IMR-90 (cell line): ENCODE data around the gene MATN3. TPM values are rescaled to one million over a fixed set of nuclear protein-coding genes. Genes with fewer than 3 reads are reported as not detected.

Experiments used
- ATAC-seq: fragments of 200-7000 bp; cut with Tn5 transposase; 2 replicates; pipeline ENCODE4 v1.9.1; 2020; ENCODE audit warnings: low read depth, mild to moderate bottlenecking, moderate library complexity
- BruUV-seq: library from RNA; stranded (reverse); fragments of 400-500 nt; replicated peaks from 2 replicates; lab custom pipeline; 2021; lab: Mats Ljungman, UMichigan
- CTCF ChIA-PET: fragments of 300-600 bp; formaldehyde crosslinking; extraction: SDS; loops from one replicate; lab custom pipeline; 2021; ENCODE audit warnings: antibody characterized with exemption; lab: Yijun Ruan, JAX
- POLR2A ChIA-PET: fragments of 300-600 bp; sonication (Branson Sonifier 250); formaldehyde crosslinking; loops from one replicate; lab custom pipeline; 2022; ENCODE audit warnings: antibody characterized with exemption; ENCODE audit not compliant: unreplicated experiment; lab: Charles Lee
- DNase-seq: peaks from one replicate; pipeline ENCODE4 v3.0.0; 2013
- H2AFZ ChIP-seq: replicated peaks from 2 replicates; pipeline ENCODE3; 2013; ENCODE audit warnings: low read length, mild to moderate bottlenecking; ENCODE audit not compliant: poor library complexity
- H2AK5ac ChIP-seq: 2 replicates; pipeline ENCODE4 v1.6.1; 2013; ENCODE audit warnings: low read depth, low read length, inconsistent platforms
- H2AK9ac ChIP-seq: replicated peaks from 2 replicates; pipeline ENCODE3; 2013; ENCODE audit warnings: mild to moderate bottlenecking, low read depth, low read length, moderate library complexity; ENCODE audit not compliant: poor library complexity
- H2BK120ac ChIP-seq: 2 replicates; pipeline ENCODE4 v1.6.1; 2013; ENCODE audit warnings: low read depth, low read length, inconsistent platforms
- H2BK15ac ChIP-seq: 3 replicates; pipeline ENCODE4 v1.6.1; 2013; ENCODE audit warnings: low read depth, low read length, inconsistent platforms
- H2BK20ac ChIP-seq: 2 replicates; pipeline ENCODE4 v1.6.1; 2013; ENCODE audit warnings: low read depth, mild to moderate bottlenecking, inconsistent platforms, low read length, moderate library complexity
- H2BK5ac ChIP-seq: 2 replicates; pipeline ENCODE4 v1.6.1; 2013; ENCODE audit warnings: mild to moderate bottlenecking, low read depth, low read length, inconsistent platforms; ENCODE audit not compliant: poor library complexity, severe bottlenecking
- H3K14ac ChIP-seq: replicated peaks from 2 replicates; pipeline ENCODE4 v1.6.1; 2013; ENCODE audit warnings: low read depth, low read length, inconsistent platforms
- H3K18ac ChIP-seq: 2 replicates; pipeline ENCODE4 v1.6.1; 2013; ENCODE audit warnings: low read depth, low read length, control low read depth
- H3K23ac ChIP-seq: 2 replicates; pipeline ENCODE4 v1.6.1; 2013; ENCODE audit warnings: low read depth, low read length, inconsistent platforms
- H3K27ac ChIP-seq: 2 replicates; pipeline ENCODE4 v1.5.1; 2013; ENCODE audit warnings: mild to moderate bottlenecking, control low read depth, low read length; ENCODE audit not compliant: insufficient read depth
- H3K27me3 ChIP-seq: 2 replicates; pipeline ENCODE4 v1.6.1; 2013; ENCODE audit warnings: low read length; ENCODE audit not compliant: control insufficient read depth, insufficient read depth
- H3K36me3 ChIP-seq: 2 replicates; pipeline ENCODE4 v1.6.1; 2013; ENCODE audit warnings: low read length, mixed read lengths; ENCODE audit not compliant: control insufficient read depth, insufficient read depth
- H3K4ac ChIP-seq: 2 replicates; pipeline ENCODE4 v1.6.1; 2013; ENCODE audit warnings: low read depth, low read length, inconsistent platforms
- H3K4me1 ChIP-seq: 2 replicates; pipeline ENCODE4 v1.6.1; 2013; ENCODE audit warnings: low read length, mixed read lengths; ENCODE audit not compliant: control insufficient read depth, insufficient read depth
- H3K4me2 ChIP-seq: 2 replicates; pipeline ENCODE4 v1.6.1; 2013; ENCODE audit warnings: low read depth, mild to moderate bottlenecking, control low read depth, low read length, moderate library complexity
- H3K4me3 ChIP-seq: 2 replicates; pipeline ENCODE4 v1.5.1; 2013; ENCODE audit warnings: low read depth, mild to moderate bottlenecking, control low read depth, low read length, moderate library complexity; ENCODE audit not compliant: insufficient read depth
- H3K56ac ChIP-seq: 2 replicates; pipeline ENCODE4 v1.6.1; 2013; ENCODE audit warnings: low read length, inconsistent platforms; ENCODE audit not compliant: insufficient read depth; ENCODE audit errors: extremely low read depth
- H3K79me1 ChIP-seq, 2 experiments: 2 replicates each; pipeline ENCODE4 v1.6.1; 2013; ENCODE audit warnings: low read length in 2 of 2, inconsistent platforms in 1 of 2, low read depth in 1 of 2
- H3K9ac ChIP-seq: 2 replicates; pipeline ENCODE4 v1.6.1; 2013; ENCODE audit warnings: low read depth, low read length, control low read depth
- H3K9me1 ChIP-seq: 2 replicates; pipeline ENCODE4 v1.6.1; 2013; ENCODE audit warnings: low read length, inconsistent platforms; ENCODE audit not compliant: insufficient read depth
- H3K9me3 ChIP-seq: 2 replicates; pipeline ENCODE4 v1.6.1; 2013; ENCODE audit warnings: low read length; ENCODE audit not compliant: control insufficient read depth, insufficient read depth
- H4K20me1 ChIP-seq: 2 replicates; pipeline ENCODE4 v1.6.1; 2013; ENCODE audit warnings: low read length, inconsistent platforms; ENCODE audit not compliant: insufficient read depth
- H4K5ac ChIP-seq: 2 replicates; pipeline ENCODE4 v1.6.1; 2013; ENCODE audit warnings: mild to moderate bottlenecking, low read depth, low read length, control low read depth
- H4K8ac ChIP-seq, 2 experiments: 2 replicates each; pipeline ENCODE4 v1.6.1; 2013; ENCODE audit warnings: low read depth in 2 of 2, low read length in 2 of 2, control low read depth in 1 of 2, inconsistent platforms in 1 of 2
- H4K91ac ChIP-seq: 2 replicates; pipeline ENCODE4 v1.6.1; 2013; ENCODE audit warnings: low read depth, low read length, inconsistent platforms; ENCODE audit not compliant: insufficient read depth
- MAZ ChIP-seq: IDR thresholded peaks from 2 replicates; pipeline ENCODE4 v1.6.1; 2012; ENCODE audit warnings: low read depth, mild to moderate bottlenecking, low read length, improper control_type of control experiment, moderate library complexity, borderline replicate concordance
- MXI1 ChIP-seq: IDR thresholded peaks from 2 replicates; pipeline ENCODE4 v1.6.1; 2012; ENCODE audit warnings: low read depth, mild to moderate bottlenecking, low read length, moderate library complexity, borderline replicate concordance
- WGBS, 2 experiments: methylation state at CpG; one replicate each; pipeline versions ENCODE4 v1.1.5 to v1.1.7; 2013; ENCODE audit warnings: missing lambda C conversion rate in 2 of 2; ENCODE audit not compliant: insufficient read length in 1 of 2; ENCODE audit errors: extremely low coverage in 2 of 2; 5-methylcytosine and 5-hydroxymethylcytosine counted together
- dilution Hi-C: fragments of 300-500 bp; cut with HindIII; formaldehyde crosslinking; loops from one replicate; pipeline ENCODE4 v1.14.3; 2018; ENCODE audit warnings: low sequenced_read_pairs; ENCODE audit not compliant: unreplicated experiment
- in situ Hi-C: fragments of 300-500 bp; cut with MboI; formaldehyde crosslinking; loops from 3 replicates; pipeline ENCODE4 v1.14.3; 2019; ENCODE audit warnings: low sequenced_read_pairs, inconsistent platforms, mixed read lengths
- intact Hi-C: fragments of 100-400 bp; cut with micrococcal nuclease; formaldehyde crosslinking; loops from 2 replicates; pipeline ENCODE4 v1.10.0; 2022
- polyA plus RNA-seq, 3 experiments: library from polyadenylated mRNA; depleted of rRNA; stranded (reverse); fragments of >200 nt; gene quantifications; 2 replicates each; pipeline ENCODE4 v1.2.3, GENCODE V29; 2012; ENCODE audit warnings: low replicate concordance in 1 of 3
- total RNA-seq: library from RNA; depleted of rRNA; stranded (reverse); fragments of >200 nt; gene quantifications from 2 replicates; pipeline ENCODE4 v1.2.3, GENCODE V29; 2012

Gene MATN3
- total and polyA plus RNA-seq, 2 of the 4 experiments (the other 2 are of a cell fraction): 0.90 to 3.0 TPM

DNA sequence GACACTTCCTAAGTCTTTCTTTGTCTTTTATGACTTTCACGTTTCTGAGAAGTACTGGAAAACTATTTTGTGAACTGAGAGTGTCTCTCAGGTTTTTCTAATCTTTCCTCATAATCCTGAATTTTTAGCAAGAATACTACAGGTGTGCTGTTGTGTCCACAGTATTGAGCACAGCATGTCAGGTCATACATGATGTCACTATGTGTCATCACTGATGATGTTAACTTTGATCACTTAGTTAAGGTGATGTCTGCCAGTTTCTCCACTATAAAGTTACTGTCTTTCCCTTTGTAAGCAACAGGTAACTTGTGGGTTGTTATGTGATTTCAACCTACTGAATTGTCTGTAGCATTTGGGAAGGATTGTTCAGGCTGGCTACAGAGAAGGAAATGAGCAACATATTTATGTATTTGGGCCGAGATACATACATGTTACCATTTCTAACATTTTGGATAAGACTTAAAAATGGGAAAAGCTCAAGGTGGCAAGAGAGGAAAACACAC, 11.1 kb downstream of the MATN3 start:
- POLR2A ChIA-PET: no interaction called here
- CTCF ChIA-PET: interaction anchor here (1.8 kb wide), 1 partner anchor 14 kb away, joined by 7 read pairs; no protein-coding TSS in a partner anchor
- no peak overlapping the region for H3K4me2 ChIP-seq

More for the DNA sequence above, 11.1 kb downstream of the MATN3 start:
- Histone ChIP-seq H3K9me1 (no peaks in the 10 kb centered on the region; the same call in 1 of the 2 replicates), H3K23ac (no peak overlapping the region), H4K20me1 (no peaks in the 10 kb centered on the region), H2BK120ac (no peak overlapping the region), H3K79me1 (no peaks in the 10 kb centered on the region), H3K56ac (no peak overlapping the region), H3K14ac (no peak overlapping the region), H2BK15ac (no peak overlapping the region), H2AK9ac (no peak overlapping the region), H4K5ac (no peak overlapping the region), H4K8ac (no peak overlapping the region), H2AK5ac (no peak overlapping the region), H3K36me3 (no peaks in the 10 kb centered on the region; the same call in 1 of the 2 replicates), H3K4ac (no peak overlapping the region), H3K18ac (no peak overlapping the region), H2AFZ (no peak overlapping the region), H3K9ac (no peak overlapping the region), H3K27me3 (no peaks in the 10 kb centered on the region), H3K4me1 (no peaks in the 10 kb centered on the region), H4K91ac (no peak overlapping the region), H3K27ac (no peak overlapping the region), H2BK5ac (no peak overlapping the region), H3K9me3 (no peaks in the 10 kb centered on the region), H2BK20ac (no peak overlapping the region), H3K4me3 (no peak overlapping the region)
- dilution Hi-C loops: no loop called here
- ATAC-seq (no peak), DNase-seq (no peak)
- WGBS, 2 experiments: no CpG with 5 or more reads among the region's 2 CpGs
- no TSS peak for BruUV-seq
- intact Hi-C loops: no loop called here
- in situ Hi-C loops: no loop called here
- TF ChIP-seq MXI1 (no peak), MAZ (no peak)
